Endothelial cell of umbilical vein (primary cell): ENCODE data around the gene FNBP1L. TPM values are rescaled to one million over a fixed set of nuclear protein-coding genes. Genes with fewer than 3 reads are reported as not detected.

Source experiments
- BruUV-seq: library from RNA; stranded (reverse); fragments of 400-500 nt; replicated peaks from 2 replicates; lab custom pipeline; 2021; lab: Mats Ljungman, UMichigan
- CTCF ChIA-PET: fragments of 300-600, 350-600 bp; sonication (Branson Sonifier 250); formaldehyde crosslinking; loops from one replicate; lab custom pipeline; 2021; ENCODE audit warnings: antibody characterized with exemption, inconsistent platforms; lab: Charles Lee
- POLR2A ChIA-PET: fragments of 300-600, 350-600 bp; sonication (Branson Sonifier 250); formaldehyde crosslinking; loops from one replicate; lab custom pipeline; 2021; ENCODE audit warnings: antibody characterized with exemption, inconsistent platforms; lab: Charles Lee
- DNase-seq: peaks from one replicate; pipeline ENCODE4 v3.0.0-alpha.2; 2011; ENCODE audit warnings: low read depth, low spot score
- FAIRE-seq: peaks from 2 replicates; lab custom pipeline; 2011; peaks lifted over from hg19 to GRCh38; lab: Jason Lieb, UNC
- H2AFZ ChIP-seq: 2 replicates; pipeline ENCODE4 v1.6.0; 2012; ENCODE audit warnings: low read depth, low read length, control low read depth, inconsistent platforms
- H3K27ac ChIP-seq: 2 replicates; pipeline ENCODE4 v1.5.1; 2011; ENCODE audit warnings: low read depth, mild to moderate bottlenecking, control low read depth, low read length, moderate library complexity; ENCODE audit not compliant: insufficient read depth
- H3K27me3 ChIP-seq, 2 experiments: 2 replicates each; pipeline versions ENCODE4 v1.6.0 to v1.6.1; 2011; ENCODE audit warnings: low read length in 2 of 2, mixed read lengths in 1 of 2; ENCODE audit not compliant: control insufficient read depth in 2 of 2, insufficient read depth in 2 of 2
- H3K36me3 ChIP-seq, 2 experiments: 2 replicates in 1 of 2; 3 replicates in 1 of 2; pipeline ENCODE4 v1.5.1; 2011; ENCODE audit warnings: low read length in 2 of 2, mild to moderate bottlenecking in 1 of 2, moderate library complexity in 1 of 2; ENCODE audit not compliant: control insufficient read depth in 2 of 2, insufficient read depth in 2 of 2; ENCODE audit errors: extremely low read depth in 1 of 2
- H3K4me1 ChIP-seq: 3 replicates; pipeline ENCODE4 v1.5.1; 2011; ENCODE audit warnings: mild to moderate bottlenecking, low read length; ENCODE audit not compliant: control insufficient read depth, insufficient read depth; ENCODE audit errors: extremely low read depth
- H3K4me2 ChIP-seq: 2 replicates; pipeline ENCODE4 v1.6.1; 2011; ENCODE audit warnings: low read length, control low read depth, mixed read lengths; ENCODE audit not compliant: insufficient read depth
- H3K4me3 ChIP-seq, 3 experiments: fragments of 200-600 bp in 1 of 3; sonication (generic), shearing (Covaris generic) in 1 of 3; replicated peaks in 1 of 3; 2 replicates each; pipeline ENCODE4 v1.5.1; 2011 to 2016; ENCODE audit warnings: control low read depth in 3 of 3, low read length in 3 of 3, mild to moderate bottlenecking in 2 of 3, inconsistent platforms in 1 of 3, low read depth in 1 of 3, moderate library complexity in 1 of 3; ENCODE audit not compliant: insufficient read depth in 1 of 3
- H3K79me2 ChIP-seq: 2 replicates; pipeline ENCODE4 v1.6.0; 2012; ENCODE audit warnings: low read length, inconsistent platforms; ENCODE audit not compliant: control insufficient read depth, insufficient read depth
- H3K9ac ChIP-seq: replicated peaks from 2 replicates; pipeline ENCODE3; 2011; ENCODE audit warnings: low read length, control low read depth; ENCODE audit not compliant: insufficient read depth; ENCODE audit errors: extremely low read depth
- H3K9me1 ChIP-seq: replicated peaks from 3 replicates; pipeline ENCODE4 v1.6.0; 2011; ENCODE audit warnings: mild to moderate bottlenecking, low read length; ENCODE audit not compliant: control insufficient read depth, insufficient read depth; ENCODE audit errors: extremely low read depth
- H3K9me3 ChIP-seq: replicated peaks from 2 replicates; pipeline ENCODE4 v1.5.1; 2012; ENCODE audit warnings: low read length, inconsistent platforms; ENCODE audit not compliant: control insufficient read depth, insufficient read depth
- H4K20me1 ChIP-seq: replicated peaks from 2 replicates; pipeline ENCODE3; 2011; ENCODE audit warnings: mild to moderate bottlenecking, low read length; ENCODE audit not compliant: control insufficient read depth, insufficient read depth; ENCODE audit errors: extremely low read depth
- EZH2 ChIP-seq: IDR thresholded peaks from 2 replicates; pipeline ENCODE4 v1.6.1; 2012; ENCODE audit warnings: borderline replicate concordance, low read depth, mild to moderate bottlenecking, moderate library complexity, low read length, inconsistent platforms; ENCODE audit not compliant: severe bottlenecking
- FOS ChIP-seq: IDR thresholded peaks from 2 replicates; pipeline ENCODE4 v1.6.1; 2011; ENCODE audit warnings: mild to moderate bottlenecking, low read length, moderate library complexity, borderline replicate concordance; ENCODE audit not compliant: insufficient read depth
- GATA2 ChIP-seq: IDR thresholded peaks from 2 replicates; pipeline ENCODE4 v1.7.0; 2011; ENCODE audit warnings: low read depth, mild to moderate bottlenecking, moderate library complexity, mixed read lengths, low read length; ENCODE audit not compliant: insufficient read length, insufficient read depth
- JUN ChIP-seq: IDR thresholded peaks from 2 replicates; pipeline ENCODE4 v1.6.1; 2011; ENCODE audit warnings: borderline replicate concordance, low read depth; ENCODE audit not compliant: insufficient read length, insufficient read depth
- MYC ChIP-seq: IDR thresholded peaks from one replicate; pipeline ENCODE4 v1.6.1; 2011; ENCODE audit warnings: mild to moderate bottlenecking, low read depth, low read length
- POLR2A ChIP-seq: IDR thresholded peaks from 2 replicates; pipeline ENCODE4 v1.6.1; 2012; ENCODE audit warnings: low read depth, mild to moderate bottlenecking, control low read depth, low read length
- POLR2AphosphoS5 ChIP-seq: IDR thresholded peaks from 2 replicates; pipeline ENCODE4 v1.6.1; 2012; ENCODE audit warnings: low read depth, mild to moderate bottlenecking, control low read depth, low read length, moderate library complexity; ENCODE audit not compliant: insufficient read depth
- dilution Hi-C: fragments of 300-500 bp; cut with MboI; formaldehyde crosslinking; loops from one replicate; pipeline ENCODE4 v1.15.0; 2019; ENCODE audit warnings: low sequenced_read_pairs; ENCODE audit not compliant: extremely low pct_ligation_motif_present
- intact Hi-C: fragments of 100-400 bp; cut with micrococcal nuclease; formaldehyde crosslinking; loops from one replicate; pipeline ENCODE4 v1.10.0; 2022
- polyA plus RNA-seq, 4 experiments: library from polyadenylated mRNA; depleted of rRNA in 3 of 4; stranded (reverse) in 3 of 4; unstranded in 1 of 4; fragments of >200 nt; gene quantifications; 2 replicates each; pipeline versions ENCODE4 v1.2.1 to v1.2.3, GENCODE V29; 2011 to 2012; ENCODE audit warnings: missing spikeins in 1 of 4
- total RNA-seq: library from RNA; stranded (reverse); gene quantifications from 2 replicates; pipeline ENCODE4 v1.2.3, GENCODE V29; 2021
- TF ChIP-seq, protein P1 (sequence below): IDR thresholded peaks from 2 replicates; pipeline ENCODE4 v1.6.1; 2011; ENCODE audit not compliant: insufficient read depth, insufficient read length

Gene FNBP1L
- total and polyA plus RNA-seq, 2 donors (not counting 3 experiments of a cell fraction or from before 2014, with no cell fraction given): 28.1 to 56.4 TPM

DNA sequence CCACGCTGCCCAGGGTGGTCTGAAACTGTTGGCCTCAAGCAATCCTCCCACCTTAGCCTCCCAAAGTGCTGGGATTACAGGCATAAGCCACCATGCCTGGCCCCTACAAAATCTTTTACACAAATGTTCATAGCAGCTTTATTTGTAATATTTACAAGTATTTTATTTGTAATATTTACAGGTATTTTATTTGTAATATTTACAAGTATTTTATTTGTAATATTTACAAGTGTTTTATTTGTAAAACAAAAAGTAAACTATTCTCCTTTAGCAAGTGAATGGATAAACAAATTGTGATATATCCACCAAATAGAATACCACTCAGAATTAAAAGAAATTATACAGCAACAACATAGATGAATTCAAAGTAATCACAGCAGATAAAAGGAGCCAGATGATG is 11.4 kb upstream of the FNBP1L start:
- Histone ChIP-seq H3K9me3 (no peaks in the 10 kb centered on the region), H3K27ac (no peak overlapping the region), H3K9me1 (no peaks in the 10 kb centered on the region), H3K4me3 (no peak overlapping the region), H3K27me3 (peaks cover 2 to 12% of the 10 kb centered on the region in 2 experiments), H3K4me2 (no peak overlapping the region), H2AFZ (no peak overlapping the region), H3K9ac (no peak overlapping the region), H4K20me1 (no peaks in the 10 kb centered on the region), H3K79me2 (no peaks in the 10 kb centered on the region), H3K4me1 (no peaks in the 10 kb centered on the region), H3K36me3 (no peaks in the 10 kb centered on the region)
- intact Hi-C loops: loop anchor here (5.0 kb wide), 1 partner anchor 354 kb away; no protein-coding TSS in a partner anchor
- TF ChIP-seq MYC: no peak
- no peak for TF ChIP-seq POLR2AphosphoS5
- no peak for TF ChIP-seq EZH2
- no peak for TF ChIP-seq POLR2A
- TF ChIP-seq FOS: no peak
- TF ChIP-seq, protein P1, sequence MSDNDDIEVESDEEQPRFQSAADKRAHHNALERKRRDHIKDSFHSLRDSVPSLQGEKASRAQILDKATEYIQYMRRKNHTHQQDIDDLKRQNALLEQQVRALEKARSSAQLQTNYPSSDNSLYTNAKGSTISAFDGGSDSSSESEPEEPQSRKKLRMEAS: no peak
- TF ChIP-seq JUN: no peak
- no peak for TF ChIP-seq GATA2
- DNase-seq: no peak
- dilution Hi-C loops: no loop called here
- no peak for FAIRE-seq
- POLR2A ChIA-PET: no interaction called here
- BruUV-seq: no TSS peak
- CTCF ChIA-PET: interaction anchor here (1.0 to 8.8 kb wide), 13 partner anchors 8 to 415 kb away, joined by 3 to 93 read pairs (median 8); no protein-coding TSS in a partner anchor
